Trophoblast cell (in vitro differentiated cells and primary cell): ENCODE measurements around the gene GALNT13.

Experiments used
- DNase-seq, 2 donors: peaks; one replicate each; pipeline ENCODE4 v3.0.0-alpha.2; 2016
- H2AFZ ChIP-seq: 2 replicates; pipeline ENCODE4 v1.6.1; 2013; ENCODE audit warnings: low read length, moderate library complexity, mild to moderate bottlenecking; ENCODE audit not compliant: insufficient read depth, poor library complexity
- H2AK5ac ChIP-seq: 2 replicates; pipeline ENCODE4 v1.6.1; 2013; ENCODE audit warnings: mild to moderate bottlenecking, low read length
- H2BK120ac ChIP-seq: 2 replicates; pipeline ENCODE4 v1.6.1; 2013; ENCODE audit warnings: low read length, mild to moderate bottlenecking, moderate library complexity; ENCODE audit not compliant: insufficient read depth, poor library complexity
- H2BK12ac ChIP-seq: 2 replicates; pipeline ENCODE4 v1.6.1; 2013; ENCODE audit warnings: mild to moderate bottlenecking, low read length, moderate library complexity
- H2BK5ac ChIP-seq: 2 replicates; pipeline ENCODE4 v1.6.1; 2013; ENCODE audit warnings: low read length, low read depth, moderate library complexity, mild to moderate bottlenecking; ENCODE audit not compliant: poor library complexity
- H3K14ac ChIP-seq: 2 replicates; pipeline ENCODE4 v1.6.1; 2013; ENCODE audit warnings: mild to moderate bottlenecking, low read length
- H3K18ac ChIP-seq: 2 replicates; pipeline ENCODE4 v1.6.1; 2013; ENCODE audit warnings: mild to moderate bottlenecking, low read length
- H3K23ac ChIP-seq: 2 replicates; pipeline ENCODE4 v1.6.1; 2013; ENCODE audit warnings: low read length
- H3K27ac ChIP-seq: 2 replicates; pipeline ENCODE4 v1.5.1; 2013; ENCODE audit warnings: low read depth, mild to moderate bottlenecking, inconsistent platforms, low read length, moderate library complexity
- H3K27me3 ChIP-seq: 2 replicates; pipeline ENCODE4 v1.6.1; 2013; ENCODE audit warnings: inconsistent platforms, mild to moderate bottlenecking, low read length, moderate library complexity; ENCODE audit not compliant: insufficient read depth
- H3K36me3 ChIP-seq, 2 experiments: 1 replicate in 1 of 2; 2 replicates in 1 of 2; pipeline ENCODE4 v1.6.1; 2013; ENCODE audit warnings: low read length in 2 of 2, mild to moderate bottlenecking in 2 of 2, moderate library complexity in 1 of 2; ENCODE audit not compliant: insufficient read depth in 2 of 2, control insufficient read depth in 1 of 2
- H3K4ac ChIP-seq: 2 replicates; pipeline ENCODE4 v1.6.1; 2013; ENCODE audit warnings: low read depth, mild to moderate bottlenecking, low read length, moderate library complexity
- H3K4me1 ChIP-seq, 2 experiments: 1 replicate in 1 of 2; 2 replicates in 1 of 2; pipeline ENCODE4 v1.6.1; 2013; ENCODE audit warnings: low read length in 2 of 2, mild to moderate bottlenecking in 2 of 2, moderate library complexity in 1 of 2; ENCODE audit not compliant: insufficient read depth in 2 of 2, control insufficient read depth in 1 of 2
- H3K4me2 ChIP-seq: 2 replicates; pipeline ENCODE4 v1.6.1; 2013; ENCODE audit warnings: inconsistent platforms, mild to moderate bottlenecking, low read length, moderate library complexity
- H3K4me3 ChIP-seq: 2 replicates; pipeline ENCODE4 v1.5.1; 2013; ENCODE audit warnings: mild to moderate bottlenecking, low read depth, low read length, inconsistent platforms
- H3K79me1 ChIP-seq: one replicate; pipeline ENCODE4 v1.6.1; 2013; ENCODE audit warnings: low read length
- H3K79me2 ChIP-seq: 2 replicates; pipeline ENCODE4 v1.6.1; 2013; ENCODE audit warnings: low read length, mild to moderate bottlenecking; ENCODE audit not compliant: control insufficient read depth, insufficient read depth, poor library complexity
- H3K9ac ChIP-seq: 2 replicates; pipeline ENCODE4 v1.6.1; 2013; ENCODE audit warnings: mild to moderate bottlenecking, low read length
- H3K9me3 ChIP-seq: 2 replicates; pipeline ENCODE4 v1.6.1; 2013; ENCODE audit warnings: low read depth, mild to moderate bottlenecking, control low read depth, inconsistent platforms, low read length; ENCODE audit not compliant: insufficient read depth
- H4K12ac ChIP-seq: 2 replicates; pipeline ENCODE4 v1.6.1; 2013; ENCODE audit warnings: low read depth, mild to moderate bottlenecking, low read length, moderate library complexity
- H4K8ac ChIP-seq: 2 replicates; pipeline ENCODE4 v1.6.1; 2013; ENCODE audit warnings: low read depth, mild to moderate bottlenecking, low read length, moderate library complexity
- H4K91ac ChIP-seq: one replicate; pipeline ENCODE4 v1.6.1; 2013; ENCODE audit warnings: low read depth, mild to moderate bottlenecking, low read length, moderate library complexity
- WGBS: extraction: QIAGEN DNeasy Blood & Tissue Kit; methylation state at CpG from one replicate; pipeline ENCODE4 v1.1.7; 2013; ENCODE audit warnings: missing lambda C conversion rate; ENCODE audit not compliant: insufficient read length, insufficient coverage; ENCODE audit errors: extremely low coverage; 5-methylcytosine and 5-hydroxymethylcytosine counted together

Gene GALNT13

DNA sequence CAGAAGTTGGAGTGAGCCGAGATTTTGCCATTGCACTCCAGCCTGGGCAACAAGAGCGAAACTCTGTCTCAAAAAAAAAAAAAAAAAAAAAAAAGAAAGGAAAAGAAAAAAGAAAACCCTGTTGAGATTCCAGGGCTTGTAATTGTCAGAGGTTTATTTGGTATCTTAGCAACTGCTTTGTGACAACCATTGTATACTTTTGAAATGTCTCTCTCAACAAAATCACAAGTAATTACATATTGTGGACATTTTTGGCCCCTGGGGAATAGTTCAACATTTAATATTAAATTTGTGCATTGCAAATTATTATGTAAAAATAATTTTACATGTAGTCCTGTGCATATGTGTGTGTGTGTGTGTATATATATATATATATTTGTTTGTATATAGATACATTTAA, 270.8 kb downstream of the GALNT13 start:
- Histone ChIP-seq H2AK5ac (no peak overlapping the region), H2AFZ (no peak overlapping the region), H3K27me3 (no peaks in the 10 kb centered on the region), H3K18ac (no peak overlapping the region), H3K4ac (no peak overlapping the region), H3K27ac (no peak overlapping the region), H3K36me3 (no peaks in the 10 kb centered on the region), H4K8ac (no peak overlapping the region), H3K14ac (no peak overlapping the region), H3K23ac (no peak overlapping the region), H4K91ac (no peak overlapping the region), H3K79me2 (no peaks in the 10 kb centered on the region), H3K4me3 (no peak overlapping the region), H3K9me3 (no peaks in the 10 kb centered on the region), H3K4me2 (no peak overlapping the region), H2BK120ac (no peak overlapping the region), H3K4me1 (no peaks in the 10 kb centered on the region), H2BK12ac (no peak overlapping the region), H2BK5ac (no peak overlapping the region), H3K79me1 (no peaks in the 10 kb centered on the region), H4K12ac (no peak overlapping the region), H3K9ac (no peak overlapping the region)
- no CpG with 5 or more reads among the region's 2 CpGs for WGBS
- DNase-seq: peak in 1 of 2 donors; percentile 42

DNA sequence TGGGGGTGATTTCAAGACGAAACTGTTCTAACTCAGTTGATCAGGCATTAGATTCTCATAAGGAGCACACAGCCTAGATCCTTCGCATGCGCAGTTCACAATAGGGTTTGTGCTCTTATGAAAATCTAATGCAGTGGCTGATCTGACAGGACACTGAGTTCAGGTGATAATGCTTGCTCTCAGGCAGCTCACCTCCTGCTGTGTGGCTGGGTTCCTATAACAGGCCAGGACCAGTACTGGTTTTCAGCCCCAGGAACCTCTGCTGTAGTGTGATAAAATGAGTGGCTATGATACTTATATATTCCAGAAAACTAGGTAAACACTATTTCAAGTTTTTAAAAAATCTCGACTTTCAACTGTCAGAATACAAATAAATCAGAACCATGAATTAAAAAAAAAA, 271.4 kb downstream of the GALNT13 start:
- no peak overlapping the region for H3K4me2 ChIP-seq
- no peaks in the 10 kb centered on the region for H3K27me3 ChIP-seq
- H3K36me3 ChIP-seq: no peaks in the 10 kb centered on the region
- H4K8ac ChIP-seq: no peak overlapping the region
- H3K4me1 ChIP-seq: no peaks in the 10 kb centered on the region
- H3K79me1 ChIP-seq: no peaks in the 10 kb centered on the region
- H3K9ac ChIP-seq: no peak overlapping the region
- no peak overlapping the region for H3K14ac ChIP-seq
- H3K4me3 ChIP-seq: no peak overlapping the region
- no peak overlapping the region for H3K27ac ChIP-seq
- H3K4ac ChIP-seq: no peak overlapping the region
- WGBS: no CpG with 5 or more reads among the region's 4 CpGs
- H3K9me3 ChIP-seq: no peaks in the 10 kb centered on the region
- H2BK120ac ChIP-seq: no peak overlapping the region
- H4K12ac ChIP-seq: no peak overlapping the region
- H2AFZ ChIP-seq: no peak overlapping the region
- no peak overlapping the region for H4K91ac ChIP-seq
- no peaks in the 10 kb centered on the region for H3K79me2 ChIP-seq
- no peak overlapping the region for H2BK5ac ChIP-seq
- H3K23ac ChIP-seq: no peak overlapping the region
- no peak overlapping the region for H2AK5ac ChIP-seq
- DNase-seq: no peak
- H3K18ac ChIP-seq: no peak overlapping the region
- H2BK12ac ChIP-seq: no peak overlapping the region

DNA sequence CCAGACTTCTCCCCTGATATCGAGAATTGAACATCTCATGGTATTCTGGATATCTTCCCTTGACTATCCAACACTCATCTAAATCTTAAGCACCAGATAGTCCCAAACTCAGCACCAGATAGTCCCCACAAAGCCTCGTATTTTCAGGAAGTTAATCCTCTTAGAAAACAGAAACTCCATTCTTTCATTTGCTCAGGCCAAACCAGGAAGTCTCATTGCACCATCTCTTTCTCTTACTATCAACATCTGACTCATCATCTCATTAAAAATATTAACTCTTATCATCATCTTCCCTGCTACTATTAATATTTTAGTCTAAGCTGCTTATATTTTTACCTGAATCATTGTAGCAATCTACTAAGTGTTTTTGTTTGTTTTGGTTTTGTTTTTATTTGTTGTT, 286.4 kb downstream of the GALNT13 start:
- Histone ChIP-seq H2BK5ac (no peak overlapping the region), H3K4me1 (no peaks in the 10 kb centered on the region), H3K4me3 (no peak overlapping the region), H4K8ac (no peak overlapping the region), H3K18ac (no peak overlapping the region), H2BK120ac (no peak overlapping the region), H3K36me3 (no peaks in the 10 kb centered on the region), H3K79me2 (no peaks in the 10 kb centered on the region), H3K27me3 (no peaks in the 10 kb centered on the region), H3K14ac (no peak overlapping the region), H4K12ac (no peak overlapping the region), H3K9me3 (peaks cover 2% of the 10 kb centered on the region), H3K4me2 (no peak overlapping the region), H3K79me1 (no peaks in the 10 kb centered on the region), H2AFZ (no peak overlapping the region), H3K23ac (no peak overlapping the region), H3K4ac (no peak overlapping the region), H3K9ac (no peak overlapping the region), H4K91ac (no peak overlapping the region), H2BK12ac (no peak overlapping the region), H3K27ac (no peak overlapping the region), H2AK5ac (no peak overlapping the region)
- no CpG with 5 or more reads among the region's 2 CpGs for WGBS
- no peak for DNase-seq

DNA sequence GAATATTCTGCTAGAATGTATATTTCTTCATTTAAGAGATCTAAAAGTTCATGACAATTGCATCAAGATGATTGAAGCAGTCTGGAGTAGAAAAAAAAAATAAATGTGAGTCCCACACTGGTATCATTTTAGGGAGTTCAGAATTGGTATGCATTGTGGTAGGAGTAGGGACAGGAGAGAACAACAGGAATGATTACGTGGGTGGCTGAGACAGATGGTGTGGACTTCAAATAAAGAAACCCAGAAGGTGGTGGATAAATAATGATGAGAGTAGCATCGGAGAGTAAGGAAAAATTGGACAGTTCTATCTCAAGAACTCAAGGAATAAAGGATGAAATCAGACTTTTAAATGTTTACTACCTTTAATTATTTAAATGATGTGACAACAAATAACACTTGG, 289.6 kb downstream of the GALNT13 start:
- Histone ChIP-seq H2AK5ac (no peak overlapping the region), H3K36me3 (no peaks in the 10 kb centered on the region), H2AFZ (no peak overlapping the region), H2BK12ac (no peak overlapping the region), H3K23ac (no peak overlapping the region), H4K12ac (no peak overlapping the region), H3K79me2 (no peaks in the 10 kb centered on the region), H3K4me2 (no peak overlapping the region), H3K4me3 (no peak overlapping the region), H3K27me3 (no peaks in the 10 kb centered on the region), H3K18ac (no peak overlapping the region), H2BK5ac (no peak overlapping the region), H3K27ac (no peak overlapping the region), H3K4me1 (no peaks in the 10 kb centered on the region), H3K79me1 (no peaks in the 10 kb centered on the region), H4K91ac (no peak overlapping the region), H3K9ac (no peak overlapping the region), H3K9me3 (no peaks in the 10 kb centered on the region), H3K14ac (no peak overlapping the region), H3K4ac (no peak overlapping the region), H2BK120ac (no peak overlapping the region), H4K8ac (no peak overlapping the region)
- no peak for DNase-seq
- no CpG with 5 or more reads among the region's 2 CpGs for WGBS
